ENCODE data around the gene PAK2. TPM values are rescaled to one million over a fixed set of nuclear protein-coding genes. Genes with fewer than 3 reads are reported as not detected.
A peak's percentile ranks its signal among the peaks of the same experiment; 100 is the strongest.
"Not testable (repeated sequence)": the region's sequence is repeated elsewhere in the genome, so short reads cannot be mapped to it uniquely, and the experiment has no call there.

PAK2 gene
- polyA plus RNA-seq, 3 donors, result 10.2 to 29.2 (median 28.2) TPM

- no peak overlapping the region for H3K27ac ChIP-seq (ENCODE audit: low read depth, low read length)
- 78 to 90% (median 89%) methylated on average over 7 of the region's 7 CpGs for WGBS, 3 donors
Observed at GRCh38 chr3:196726788-196727675, 12.6 kb upstream of the PAK2 start.

GRCh38 chr3:196735751-196736150 is 3.9 kb upstream of the PAK2 start:
- no peak overlapping the region for H3K27ac ChIP-seq (ENCODE audit: low read depth, low read length)
- 89 to 94% (median 91%) methylated on average over 3 of the region's 3 CpGs for WGBS, 3 donors

GRCh38 chr3:196736670-196737374 is 2.8 kb upstream of the PAK2 start:
- 91 to 99% (median 93%) methylated on average over 4 of the region's 4 CpGs for WGBS, 3 donors
- H3K27ac ChIP-seq (ENCODE audit: low read depth, low read length), result no peak overlapping the region

GRCh38 chr3:196737655-196738054 is 2.0 kb upstream of the PAK2 start:
- H3K27ac ChIP-seq (ENCODE audit: low read depth, low read length), result no peak overlapping the region
- WGBS, 3 donors, result 89 to 92% (median 90%) methylated on average over 6 of the region's 6 CpGs

GRCh38 chr3:196740481-196741248 is 1.0 kb downstream of the PAK2 start:
- WGBS, 3 donors, result 0% methylated on average over 30 of the region's 30 CpGs
- H3K27ac ChIP-seq (ENCODE audit: low read depth, low read length), result peak overlapping the region; percentile 71

GRCh38 chr3:196741249-196741889 is 1.7 kb downstream of the PAK2 start:
- no peak overlapping the region for H3K27ac ChIP-seq (ENCODE audit: low read depth, low read length)
- WGBS, 3 donors, result 9 to 21% (median 18%) methylated on average over 5 of the region's 5 CpGs

GRCh38 chr3:196743569-196743968 is 3.9 kb downstream of the PAK2 start:
- H3K27ac ChIP-seq (ENCODE audit: low read depth, low read length), result not testable (repeated sequence)

GRCh38 chr3:196749125-196749524 is 9.5 kb downstream of the PAK2 start:
- H3K27ac ChIP-seq (ENCODE audit: low read depth, low read length), result no peak overlapping the region
- WGBS, 3 donors, result 71 to 80% (median 77%) methylated on average over 8 of the region's 8 CpGs

More at GRCh38 chr3:196743569-196743968, 3.9 kb downstream of the PAK2 start:
- WGBS, 3 donors, result 91 to 95% (median 94%) methylated on average over 10 of the region's 10 CpGs

- H3K27ac ChIP-seq (ENCODE audit: low read depth, low read length), result no peak overlapping the region
- 92 to 97% (median 94%) methylated on average over 8 of the region's 8 CpGs for WGBS, 3 donors
Observed at GRCh38 chr3:196753201-196753600, 13.5 kb downstream of the PAK2 start.

- no peak overlapping the region for H3K27ac ChIP-seq (ENCODE audit: low read depth, low read length)
- WGBS, 3 donors, result 55 to 62% (median 59%) methylated on average over 9 of the region's 9 CpGs
Observed at GRCh38 chr3:196754091-196754981, 14.7 kb downstream of the PAK2 start.

GRCh38 chr3:196756732-196757131 is 17.1 kb downstream of the PAK2 start:
- 75 to 96% (median 90%) methylated on average over 4 of the region's 4 CpGs for WGBS, 3 donors
- no peak overlapping the region for H3K27ac ChIP-seq (ENCODE audit: low read depth, low read length)

- WGBS, 3 donors, result 85 to 94% (median 88%) methylated on average over 9 of the region's 9 CpGs
- no peak overlapping the region for H3K27ac ChIP-seq (ENCODE audit: low read depth, low read length)
Observed at GRCh38 chr3:196757876-196758739, 18.5 kb downstream of the PAK2 start.

GRCh38 chr3:196763179-196763578 is 23.5 kb downstream of the PAK2 start:
- WGBS, 3 donors, result 82 to 98% (median 86%) methylated on average over 7 of the region's 7 CpGs
- no peak overlapping the region for H3K27ac ChIP-seq (ENCODE audit: low read depth, low read length)

- H3K27ac ChIP-seq (ENCODE audit: low read depth, low read length), result no peak overlapping the region
Observed at GRCh38 chr3:196765454-196765853, 25.8 kb downstream of the PAK2 start.

GRCh38 chr3:196771067-196771466 is 31.4 kb downstream of the PAK2 start:
- 87 to 97% (median 95%) methylated on average over 1 of the region's 1 CpG for WGBS, 3 donors
- no peak overlapping the region for H3K27ac ChIP-seq (ENCODE audit: low read depth, low read length)

- H3K27ac ChIP-seq (ENCODE audit: low read depth, low read length), result no peak overlapping the region
- WGBS, 3 donors, result 86 to 89% (median 88%) methylated on average over 4 of the region's 4 CpGs
Observed at GRCh38 chr3:196772102-196772501, 32.4 kb downstream of the PAK2 start.

- WGBS, 3 donors, result 67 to 93% (median 92%) methylated on average over 6 of the region's 6 CpGs
- H3K27ac ChIP-seq (ENCODE audit: low read depth, low read length), result no peak overlapping the region
Observed at GRCh38 chr3:196772897-196773296, 33.2 kb downstream of the PAK2 start.
